ENCODE results near the gene C15orf39.

Gene C15orf39

DNA sequence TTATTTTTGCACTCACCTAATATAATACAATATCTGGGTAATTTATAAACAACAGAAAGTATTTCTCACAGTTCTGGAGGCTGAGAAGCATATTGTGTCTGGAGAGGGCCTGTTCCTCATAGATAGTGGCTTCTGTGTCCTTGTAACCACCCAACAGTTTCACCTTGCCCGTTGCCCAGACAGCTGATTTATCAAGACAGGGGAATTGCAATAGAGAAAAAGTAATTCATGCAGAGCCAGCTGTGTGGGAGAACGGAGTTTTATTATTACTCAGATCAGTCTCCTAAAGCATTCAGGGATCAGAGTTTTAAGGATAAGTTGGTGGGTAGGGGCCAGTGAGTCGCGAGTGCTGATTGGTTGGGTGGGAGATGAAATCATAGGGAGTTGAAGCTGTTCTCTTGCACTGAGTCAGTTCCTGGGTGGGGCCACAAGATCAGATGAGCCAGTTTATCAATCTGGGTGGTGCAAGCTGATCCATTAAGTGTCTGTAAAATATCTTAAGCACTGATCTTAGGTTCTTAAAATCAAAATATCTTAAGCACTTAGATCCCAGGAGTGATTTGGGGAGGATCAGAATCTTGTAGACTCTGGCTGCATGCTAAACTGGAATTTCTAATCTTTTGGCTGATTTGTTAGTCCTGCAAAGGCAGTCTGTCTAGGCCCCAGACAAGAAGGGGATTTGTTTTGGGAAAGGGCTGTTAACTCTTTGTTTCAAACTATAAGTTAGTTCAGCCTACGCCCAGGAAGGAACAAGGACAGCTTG, 33.9 kb upstream of the C15orf39 start:
- TF ChIP-seq CTCF (IDR thresholded peaks at IDR 0.05): no peak
- no peak overlapping the region for H3K27ac ChIP-seq

DNA sequence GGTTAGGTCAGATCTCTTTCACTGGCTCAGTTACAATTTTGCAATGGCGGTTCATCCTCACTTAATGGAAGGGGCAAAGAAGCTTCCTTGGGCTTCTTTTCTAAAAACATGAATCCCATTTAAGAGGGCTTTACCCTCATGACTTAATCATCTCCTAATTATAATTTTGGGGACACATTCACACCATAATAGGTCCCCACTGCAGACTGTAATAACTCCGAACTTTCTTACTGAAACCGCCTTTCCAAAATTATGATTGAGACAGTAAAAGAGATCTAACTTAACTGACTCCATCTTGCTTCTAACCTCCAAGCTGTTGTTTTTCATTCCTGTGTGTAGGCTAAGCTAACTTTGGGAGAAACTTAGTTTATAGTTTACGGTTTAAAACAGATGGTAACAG, 33.3 kb upstream of the C15orf39 start:
- no peak overlapping the region for H3K27ac ChIP-seq
- TF ChIP-seq CTCF (IDR thresholded peaks at IDR 0.05) (no peak), ZFX (IDR thresholded peaks at IDR 0.05; ENCODE audit: borderline replicate concordance) (no peak)

DNA sequence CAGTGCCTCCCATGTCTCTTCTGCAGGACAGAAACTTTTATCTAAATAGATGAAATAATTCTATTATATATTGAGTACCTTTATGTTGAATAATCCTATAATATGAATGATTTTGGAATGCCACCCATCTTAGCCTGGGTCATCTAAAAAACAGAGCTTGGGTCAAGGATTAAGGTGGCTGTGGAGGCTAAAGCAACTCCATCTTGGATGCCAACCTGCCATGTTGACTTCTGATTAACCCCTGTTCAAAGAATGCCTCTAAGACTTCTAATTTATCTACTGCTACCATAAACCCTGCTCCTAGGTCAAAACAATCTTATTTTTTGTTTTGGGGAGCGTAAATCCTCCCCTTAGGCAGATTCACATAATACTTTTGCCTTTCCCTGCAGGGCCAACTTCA, 31.5 kb upstream of the C15orf39 start:
- no peak for TF ChIP-seq ZFX (IDR thresholded peaks at IDR 0.05; ENCODE audit: borderline replicate concordance)
- no peak for TF ChIP-seq CTCF (IDR thresholded peaks at IDR 0.05)
- no peak overlapping the region for H3K27ac ChIP-seq

DNA sequence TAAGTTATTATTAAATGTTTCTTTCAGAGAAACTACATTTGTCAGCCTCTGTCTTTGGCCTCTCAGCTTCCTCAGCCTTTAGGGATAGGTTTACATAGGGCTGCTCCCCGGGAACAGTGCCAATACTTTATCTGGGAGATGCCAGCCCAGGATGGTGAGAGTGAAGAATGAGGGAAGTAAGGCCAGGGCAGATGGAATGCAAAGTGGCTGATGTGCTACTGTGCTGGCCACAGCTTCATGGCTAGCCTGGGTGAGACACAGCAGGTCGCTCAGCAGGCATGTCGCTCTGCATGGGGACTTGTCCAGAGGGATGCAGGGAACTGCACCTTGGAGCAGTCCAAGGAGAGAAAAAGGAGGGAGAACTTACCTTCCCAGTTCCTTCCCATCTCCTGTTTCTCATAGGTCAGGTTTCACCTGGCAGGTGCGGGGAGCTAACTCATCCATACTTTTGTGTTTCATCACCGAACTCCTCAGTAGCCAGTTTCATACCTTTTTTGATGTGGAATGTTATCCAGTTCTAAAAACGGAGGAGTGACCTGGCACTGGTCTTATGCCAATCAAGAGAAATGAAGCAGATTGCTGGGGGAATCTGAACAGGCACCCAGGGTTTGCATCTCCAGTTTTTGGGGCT, 30.9 kb upstream of the C15orf39 start:
- no peak overlapping the region for H3K27ac ChIP-seq
- TF ChIP-seq CTCF (IDR thresholded peaks at IDR 0.05) (no peak), ZFX (IDR thresholded peaks at IDR 0.05; ENCODE audit: borderline replicate concordance) (no peak)

DNA sequence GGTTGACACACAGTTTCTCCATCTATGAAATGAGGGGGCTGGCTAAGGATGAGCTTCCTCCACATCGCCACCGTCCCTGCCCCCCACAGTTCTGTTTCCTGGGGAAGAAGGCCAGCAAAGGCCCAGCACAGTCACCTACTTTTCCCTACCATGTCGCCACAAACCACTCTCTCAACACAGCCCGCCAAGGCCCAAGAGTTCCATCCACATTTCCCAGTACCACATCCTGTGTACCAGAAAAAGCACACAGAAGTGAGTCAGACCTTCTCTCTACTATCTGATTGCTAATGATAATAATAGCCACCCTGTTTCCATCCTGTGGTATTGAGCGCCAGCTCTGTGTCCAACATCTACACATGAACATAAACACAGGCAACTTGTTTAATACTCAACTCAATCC, 30.3 kb upstream of the C15orf39 start:
- H3K27ac ChIP-seq: no peak overlapping the region
- TF ChIP-seq CTCF (IDR thresholded peaks at IDR 0.05) (no peak), ZFX (IDR thresholded peaks at IDR 0.05; ENCODE audit: borderline replicate concordance) (no peak)

DNA sequence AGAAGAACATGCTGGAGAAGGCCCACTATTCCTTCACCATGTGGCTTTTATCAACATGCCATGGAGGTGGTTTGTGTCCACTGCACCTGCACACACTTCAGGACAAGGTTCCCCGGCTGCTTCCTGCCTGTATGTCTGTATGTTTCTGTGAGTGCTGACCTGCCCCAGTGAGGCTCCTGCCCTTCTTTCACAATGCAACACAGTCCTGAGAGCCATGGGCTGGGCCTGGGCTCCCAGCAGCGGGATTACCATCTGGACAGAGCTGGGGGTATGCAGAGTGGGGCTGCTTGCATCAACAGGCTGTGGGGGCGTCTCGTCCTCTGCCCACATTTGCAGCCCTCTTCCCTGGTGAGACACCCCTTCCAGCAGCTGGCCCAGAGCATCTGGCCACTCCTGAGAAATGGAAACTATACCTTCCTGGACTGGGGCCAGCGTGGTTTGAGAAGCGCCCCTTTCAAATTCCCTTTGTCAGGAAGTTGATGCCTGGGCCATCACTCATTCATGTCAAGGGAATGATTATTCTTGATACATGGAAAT, 29.3 kb upstream of the C15orf39 start:
- H3K27ac ChIP-seq: no peak overlapping the region
- TF ChIP-seq ZFX (IDR thresholded peaks at IDR 0.05; ENCODE audit: borderline replicate concordance) (no peak), CTCF (IDR thresholded peaks at IDR 0.05) (no peak)

DNA sequence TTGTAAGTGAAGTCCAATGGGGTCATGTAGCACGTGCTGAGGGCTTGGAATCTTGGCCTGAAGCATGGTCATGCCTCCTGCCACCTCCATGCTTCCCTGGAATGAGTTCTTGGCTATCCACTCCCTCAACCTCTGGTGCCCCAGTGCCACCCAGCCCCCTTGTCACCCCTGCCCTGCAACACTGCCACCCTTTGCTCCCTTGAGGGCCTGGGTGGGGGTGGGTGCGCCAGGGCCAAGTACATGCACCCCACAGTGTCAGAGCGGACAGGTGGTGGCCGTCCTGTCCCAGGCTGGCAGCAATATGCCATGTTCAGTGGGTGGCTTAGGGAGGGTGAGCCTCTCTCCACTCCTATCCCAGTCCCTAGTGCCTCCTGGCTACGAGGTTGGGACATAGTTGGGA, 27.6 kb upstream of the C15orf39 start:
- TF ChIP-seq ZFX (IDR thresholded peaks at IDR 0.05; ENCODE audit: borderline replicate concordance) (no peak), CTCF (IDR thresholded peaks at IDR 0.05) (no peak)

More for the DNA sequence above, 27.6 kb upstream of the C15orf39 start:
- no peak overlapping the region for H3K27ac ChIP-seq
